SK-N-MC (cell line): Measurements from ENCODE around the gene PINLYP.

ENCODE experiments used
- DNase-seq: peaks from one replicate; pipeline ENCODE4 v3.0.0-alpha.2; 2011; ENCODE audit warnings: low read depth, low spot score
- H3K27ac ChIP-seq: fragments of 200-600 bp; sonication (generic); 2 replicates; pipeline ENCODE4 v1.5.1; 2016; ENCODE audit warnings: mixed run types
- H3K36me3 ChIP-seq: fragments of 200-600 bp; sonication (generic); 2 replicates; pipeline ENCODE4 v1.6.1; 2017; ENCODE audit warnings: antibody characterized with exemption, low read length, mixed read lengths; ENCODE audit not compliant: insufficient read depth
- H3K4me3 ChIP-seq: fragments of 200-600 bp; sonication (generic); 2 replicates; pipeline ENCODE4 v1.5.1; 2016
- H3K9ac ChIP-seq: fragments of 200-600 bp; sonication (generic); 2 replicates; pipeline ENCODE4 v1.8.0; 2017; ENCODE audit warnings: mixed run types, mixed read lengths; ENCODE audit not compliant: insufficient read length
- H3K9me3 ChIP-seq: fragments of 200-600 bp; sonication (generic); 2 replicates; pipeline ENCODE4 v1.6.1; 2017; ENCODE audit warnings: low read depth, mild to moderate bottlenecking, antibody characterized with exemption, low read length, moderate library complexity, mixed read lengths
- EZH2 ChIP-seq: fragments of 200-600 bp; sonication (generic); IDR thresholded peaks from one replicate; pipeline ENCODE4 v1.6.1; 2017; ENCODE audit warnings: antibody characterized with exemption
- FOXP2 ChIP-seq: optimal IDR thresholded peaks from 2 replicates; pipeline ENCODE3; 2011; ENCODE audit warnings: mild to moderate bottlenecking, moderate library complexity; ENCODE audit not compliant: insufficient read depth; ENCODE audit errors: extremely low read length, control extremely low read depth
- POLR2AphosphoS5 ChIP-seq: IDR thresholded peaks from 2 replicates; pipeline ENCODE4 v1.6.1; 2012; ENCODE audit warnings: mild to moderate bottlenecking, low read depth, low read length, borderline replicate concordance

Gene PINLYP

GRCh38 chr19:43533546-43534304, 41.9 kb upstream of the PINLYP start:
- H3K4me3 ChIP-seq = peak overlapping the region; percentile 58
- peak; percentile 98 for DNase-seq
- no peaks in the 10 kb centered on the region for H3K9me3 ChIP-seq
- no peak overlapping the region for H3K27ac ChIP-seq
- no peak overlapping the region for H3K9ac ChIP-seq
- peaks cover 7% of the 10 kb centered on the region for H3K36me3 ChIP-seq
- TF ChIP-seq POLR2AphosphoS5 (0 out of 2 replicates have a peak, but pooled peaks have one; percentile 23), FOXP2 (no peak), EZH2 (no peak)

GRCh38 chr19:43534305-43534815, 41.2 kb upstream of the PINLYP start:
- H3K27ac ChIP-seq = no peak overlapping the region
- no peak overlapping the region for H3K9ac ChIP-seq
- no peak overlapping the region for H3K4me3 ChIP-seq
- TF ChIP-seq FOXP2 (no peak), POLR2AphosphoS5 (no peak), EZH2 (no peak)
- H3K36me3 ChIP-seq = peaks cover 13% of the 10 kb centered on the region
- DNase-seq = no peak
- no peaks in the 10 kb centered on the region for H3K9me3 ChIP-seq

GRCh38 chr19:43534816-43535761, 40.5 kb upstream of the PINLYP start:
- DNase-seq = no peak
- peaks cover 16% of the 10 kb centered on the region for H3K36me3 ChIP-seq
- no peaks in the 10 kb centered on the region for H3K9me3 ChIP-seq
- H3K9ac ChIP-seq = no peak overlapping the region
- H3K4me3 ChIP-seq = no peak overlapping the region
- TF ChIP-seq POLR2AphosphoS5 = no peak
- no peak for TF ChIP-seq FOXP2
- TF ChIP-seq EZH2 = no peak
- no peak overlapping the region for H3K27ac ChIP-seq

- TF ChIP-seq POLR2AphosphoS5 = no peak
- no peak for TF ChIP-seq EZH2
- no peak for TF ChIP-seq FOXP2
- Histone ChIP-seq H3K4me3 (no peak overlapping the region), H3K9me3 (no peaks in the 10 kb centered on the region), H3K36me3 (peaks cover 40% of the 10 kb centered on the region), H3K27ac (no peak overlapping the region), H3K9ac (no peak overlapping the region)
- no peak for DNase-seq
Observed at GRCh38 chr19:43538922-43539321, 36.7 kb upstream of the PINLYP start.

- H3K4me3 ChIP-seq = no peak overlapping the region
- TF ChIP-seq FOXP2 = no peak
- no peak for TF ChIP-seq POLR2AphosphoS5
- no peak for TF ChIP-seq EZH2
- DNase-seq = no peak
- H3K27ac ChIP-seq = no peak overlapping the region
- peaks cover 40% of the 10 kb centered on the region for H3K36me3 ChIP-seq
- H3K9me3 ChIP-seq = no peaks in the 10 kb centered on the region
- no peak overlapping the region for H3K9ac ChIP-seq
Observed at GRCh38 chr19:43540381-43540780, 35.2 kb upstream of the PINLYP start.

- Histone ChIP-seq H3K4me3 (no peak overlapping the region), H3K9ac (no peak overlapping the region), H3K36me3 (peaks cover 40% of the 10 kb centered on the region), H3K27ac (no peak overlapping the region), H3K9me3 (no peaks in the 10 kb centered on the region)
- TF ChIP-seq POLR2AphosphoS5 = no peak
- TF ChIP-seq EZH2 = no peak
- no peak for TF ChIP-seq FOXP2
- no peak for DNase-seq
Observed at GRCh38 chr19:43541920-43542650, 33.5 kb upstream of the PINLYP start.

GRCh38 chr19:43544077-43544476, 31.5 kb upstream of the PINLYP start:
- no peaks in the 10 kb centered on the region for H3K9me3 ChIP-seq
- no peak overlapping the region for H3K4me3 ChIP-seq
- no peak for DNase-seq
- H3K36me3 ChIP-seq = peaks cover 30% of the 10 kb centered on the region
- H3K9ac ChIP-seq = no peak overlapping the region
- H3K27ac ChIP-seq = no peak overlapping the region
- no peak for TF ChIP-seq FOXP2
- TF ChIP-seq POLR2AphosphoS5 = no peak
- TF ChIP-seq EZH2 = no peak
